NOMO-1 treated with DMSO at 0.1 percent for 48 hours (cell line): Measurements from ENCODE around the gene RPL36.
"Not testable (repeated sequence)": the region's sequence is repeated elsewhere in the genome, so short reads cannot be mapped to it uniquely, and the experiment has no call there.

ENCODE experiments used
- DNase-seq: peaks from one replicate; lab custom pipeline; 2025; ENCODE audit not compliant: unreplicated experiment; lab: John Stamatoyannopoulos, UW

RPL36 gene

GRCh38 chr19:5703819-5704818, 14.0 kb downstream of the RPL36 start:
- DNase-seq = no peak

- no peak for DNase-seq
These were observed 15.5 kb downstream of the RPL36 start for GRCh38 chr19:5705552-5705951.

GRCh38 chr19:5706876-5707573, 16.9 kb downstream of the RPL36 start:
- no peak for DNase-seq

- no peak for DNase-seq
These were observed 17.8 kb downstream of the RPL36 start for GRCh38 chr19:5707576-5708575.

DNA sequence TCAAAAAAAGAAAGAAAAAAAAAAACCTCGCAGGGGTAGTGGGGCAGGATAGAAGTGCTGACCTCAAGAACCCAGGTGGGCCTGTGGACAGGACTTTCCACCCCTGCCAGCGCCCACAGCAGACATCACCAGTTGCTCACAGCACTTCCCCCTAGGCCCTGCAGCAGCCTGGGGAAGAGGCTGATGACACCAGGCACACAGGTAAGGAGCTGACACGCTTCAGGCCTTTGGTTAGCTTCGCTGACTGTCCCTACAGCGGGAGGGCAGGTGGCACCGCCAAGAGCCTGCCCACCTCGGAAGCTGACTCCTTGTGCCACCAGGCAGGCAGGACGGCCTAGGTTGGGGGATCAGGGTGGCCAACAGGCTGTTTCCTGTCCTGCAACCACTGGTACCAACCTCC, 20.9 kb downstream of the RPL36 start:
- DNase-seq = no peak

DNA sequence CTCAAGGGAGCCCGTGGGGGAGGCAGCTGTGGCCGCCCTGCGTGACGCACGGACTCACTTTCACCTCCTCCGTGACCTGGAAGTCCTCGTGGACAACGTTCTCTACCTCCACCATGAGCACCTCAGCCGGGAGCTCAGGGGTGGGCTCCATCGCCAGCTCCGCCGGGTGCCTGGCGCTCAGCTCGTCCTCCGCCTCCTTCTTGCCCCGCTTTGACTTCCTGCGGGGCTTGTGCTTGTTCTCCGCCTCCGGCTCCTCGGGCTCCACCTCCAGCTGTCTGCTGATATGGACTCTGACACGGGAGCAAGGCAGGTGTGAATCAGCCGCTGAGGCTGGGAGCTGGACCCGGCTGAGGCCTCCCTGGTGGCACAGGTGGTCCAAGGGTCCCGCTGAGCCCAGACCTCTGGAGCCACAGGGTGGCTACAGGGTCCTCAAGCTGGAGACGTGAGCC, 21.6 kb downstream of the RPL36 start:
- no peak for DNase-seq

GRCh38 chr19:5713228-5713627, 23.1 kb downstream of the RPL36 start:
- no peak for DNase-seq

- DNase-seq = no peak
These were observed 24.7 kb downstream of the RPL36 start for GRCh38 chr19:5714816-5715215.

GRCh38 chr19:5717215-5717935, 27.3 kb downstream of the RPL36 start:
- DNase-seq = no peak

- no peak for DNase-seq
These were observed 28.0 kb downstream of the RPL36 start for GRCh38 chr19:5718037-5718578.

DNA sequence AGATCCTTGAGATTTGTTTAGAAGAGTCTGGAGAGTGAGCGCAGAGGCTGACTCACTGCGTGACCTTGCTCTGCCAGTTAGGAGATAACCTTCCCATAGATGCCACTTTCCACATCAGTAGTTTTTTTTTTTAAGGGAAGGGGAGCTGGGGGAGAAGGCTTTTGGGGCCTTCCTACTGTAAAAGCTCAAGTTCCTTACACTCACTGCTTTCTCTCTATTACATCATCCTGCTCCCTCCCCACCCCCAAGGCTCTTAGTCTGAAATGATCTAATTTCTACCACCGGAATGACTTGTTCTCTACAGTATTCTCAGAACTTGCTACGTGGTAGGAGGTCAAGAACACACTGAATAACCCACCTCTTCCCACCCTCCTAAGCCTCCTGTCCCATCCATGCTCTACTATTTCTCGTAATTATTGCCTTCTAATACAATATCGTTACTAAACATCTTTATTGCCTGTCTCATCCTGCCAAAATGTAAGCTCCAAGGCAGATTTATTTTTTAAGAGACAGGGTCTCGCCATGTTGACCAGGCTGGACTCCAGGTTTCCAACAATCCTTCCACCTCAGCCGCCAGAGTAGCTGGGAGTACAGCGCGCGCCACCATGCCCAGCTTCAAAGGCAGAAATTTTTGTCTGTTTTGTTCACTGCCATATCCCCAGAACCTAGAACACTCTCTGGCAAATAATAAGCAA, 28.6 kb downstream of the RPL36 start:
- DNase-seq = peak; percentile 62

GRCh38 chr19:5719274-5719960, 29.3 kb downstream of the RPL36 start:
- no peak for DNase-seq

DNA sequence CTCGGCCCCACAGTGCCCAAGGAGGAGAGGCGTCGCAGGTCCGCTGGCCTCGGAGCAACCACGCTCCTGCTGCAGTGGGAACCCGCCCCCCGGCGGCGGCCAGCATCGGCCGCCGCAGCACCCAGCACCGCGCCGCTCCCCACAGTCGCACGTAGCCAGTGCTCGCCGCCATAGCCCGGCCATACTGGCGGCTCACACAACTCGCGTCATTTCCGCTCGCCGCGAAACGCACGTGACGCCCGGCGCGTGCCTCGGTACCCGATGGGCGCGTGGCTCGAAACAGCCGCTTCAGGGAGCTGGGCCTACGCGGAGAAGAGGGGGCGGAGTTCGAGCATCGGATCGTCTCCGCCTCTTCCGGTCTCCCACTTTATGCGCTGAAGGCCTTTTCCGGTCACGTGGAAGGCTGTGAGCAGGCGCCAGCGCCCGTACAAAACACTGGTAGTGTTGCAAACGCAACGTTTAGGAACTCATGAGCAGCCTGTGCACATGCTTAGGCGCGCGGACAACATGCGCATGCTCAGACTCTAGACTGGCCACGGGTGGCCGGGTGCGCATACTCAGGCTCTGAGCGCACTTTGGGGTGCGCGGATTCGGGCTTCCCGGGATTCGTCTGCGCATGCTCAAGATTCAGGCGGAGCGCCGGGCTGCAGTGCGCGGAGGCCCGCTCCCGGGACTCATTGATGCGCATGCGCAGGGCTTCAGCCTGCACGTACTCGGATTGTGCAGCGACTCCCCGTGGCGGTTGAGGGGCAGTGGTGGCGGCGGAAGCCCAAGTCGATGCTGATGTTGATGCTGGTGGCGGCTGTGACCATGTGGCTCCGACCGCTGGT, 30.1 kb downstream of the RPL36 start, which contains the start of the genes CATSPERD and LONP1:
Gene CATSPERD, plus strand, starts transcription at position 677 of the 830 bp plus-strand sequence. Its CDS starts 101 bp downstream, at position 778.
Gene LONP1, minus strand, starts transcription at position 186 of the 830 bp plus-strand sequence. Its CDS starts 14 bp downstream, at position 172.
- peak; percentile 99 for DNase-seq

GRCh38 chr19:5727453-5728050, 37.5 kb downstream of the RPL36 start:
- no peak for DNase-seq

DNA sequence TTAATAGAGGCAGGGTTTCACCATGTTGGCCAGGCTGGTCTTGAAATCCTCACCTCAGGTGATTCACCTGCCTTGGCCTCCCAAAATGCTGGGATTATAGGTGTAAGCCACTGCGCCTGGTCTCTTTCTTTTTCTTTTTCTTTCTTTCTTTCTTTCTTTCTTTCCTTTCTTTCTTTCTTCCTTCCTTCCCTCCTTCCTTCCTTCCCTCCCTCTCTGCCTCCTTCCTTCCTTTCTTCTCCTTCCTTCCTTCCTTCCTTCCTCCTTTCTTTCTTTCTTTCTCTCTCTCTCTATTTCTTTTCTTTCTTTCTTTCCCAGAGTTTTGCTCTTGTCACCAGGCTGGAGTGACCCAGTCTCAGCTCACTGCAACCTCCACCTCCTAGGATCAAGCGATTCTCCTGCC, 43.1 kb downstream of the RPL36 start:
- DNase-seq = not testable (repeated sequence)

GRCh38 chr19:5738423-5738822, 48.3 kb downstream of the RPL36 start:
- DNase-seq = no peak
